Suprapubic skin (tissue), 4 donors: ENCODE measurements around the gene GPX2. TPM values are rescaled to one million over a fixed set of nuclear protein-coding genes. Genes with fewer than 3 reads are reported as not detected.

Experiments used
- DNase-seq, 2 donors: peaks; one replicate each; pipeline ENCODE4 v3.0.0-alpha.2; 2019; ENCODE audit warnings: low spot score in 2 of 2
- H3K27ac ChIP-seq: fragments of 200-600 bp; sonication (generic); one replicate; pipeline ENCODE4 v1.5.1; 2019
- H3K27me3 ChIP-seq: fragments of 200-600 bp; sonication (generic); one replicate; pipeline ENCODE4 v1.5.1; 2019
- H3K36me3 ChIP-seq: fragments of 200-600 bp; sonication (generic); one replicate; pipeline ENCODE4 v1.5.1; 2019
- H3K4me1 ChIP-seq: fragments of 200-600 bp; sonication (generic); one replicate; pipeline ENCODE4 v1.5.1; 2019
- H3K4me3 ChIP-seq: fragments of 200-600 bp; sonication (generic); one replicate; pipeline ENCODE4 v1.5.1; 2019; ENCODE audit warnings: mild to moderate bottlenecking
- H3K9me3 ChIP-seq: fragments of 200-600 bp; sonication (generic); one replicate; pipeline ENCODE4 v1.5.1; 2019
- CTCF ChIP-seq, 2 donors: fragments of 200-600 bp in 1 of 2; fragments of 450-650 bp in 1 of 2; sonication (generic) in 1 of 2; IDR thresholded peaks; one replicate each; pipeline ENCODE4 v1.5.1; 2016 to 2019; ENCODE audit warnings: antibody characterized with exemption in 2 of 2, mild to moderate bottlenecking in 1 of 2, moderate library complexity in 1 of 2
- EP300 ChIP-seq: sonication (generic); formaldehyde crosslinking; IDR thresholded peaks from one replicate; pipeline ENCODE4 v1.6.1; 2017; ENCODE audit warnings: antibody characterized with exemption
- POLR2A ChIP-seq, 2 donors: fragments of 450-650 bp; IDR thresholded peaks; one replicate each; pipeline ENCODE4 v1.6.1; 2017; ENCODE audit warnings: antibody characterized with exemption in 2 of 2, mild to moderate bottlenecking in 2 of 2, moderate library complexity in 2 of 2
- POLR2AphosphoS5 ChIP-seq, 3 donors: sonication (generic); formaldehyde crosslinking; IDR thresholded peaks; one replicate each; pipeline ENCODE4 v1.6.1; 2017; ENCODE audit warnings: antibody characterized with exemption in 3 of 3
- WGBS: methylation state at CpG from one replicate; pipeline ENCODE4 v1.1.5; 2018; 5-methylcytosine and 5-hydroxymethylcytosine counted together
- total RNA-seq, 4 donors: library from RNA; depleted of rRNA; stranded (reverse); fragments of >200 nt; gene quantifications; one replicate each; pipeline ENCODE4 v1.1.0, GENCODE V29; 2016

Gene GPX2
- total RNA-seq, 4 donors from 2014 or later: 10.0 to 65.0 (median 27.6) TPM

GRCh38 chr14:64968167-64968566, 25.6 kb upstream of the GPX2 start:
- Histone ChIP-seq H3K27ac (no peak overlapping the region), H3K4me3 (no peak overlapping the region), H3K9me3 (no peaks in the 10 kb centered on the region), H3K27me3 (no peaks in the 10 kb centered on the region), H3K4me1 (peaks cover 41% of the 10 kb centered on the region), H3K36me3 (no peaks in the 10 kb centered on the region)
- 89% methylated on average over 7 of the region's 7 CpGs for WGBS
- DNase-seq: no peak
- no peak for TF ChIP-seq POLR2AphosphoS5 (IDR thresholded peaks at IDR 0.05)
- no peak for TF ChIP-seq POLR2A (IDR thresholded peaks at IDR 0.05)

- peaks cover 36% of the 10 kb centered on the region for H3K4me1 ChIP-seq
- H3K27ac ChIP-seq: peak overlapping the region; percentile 32
- 35% methylated on average over 2 of the region's 2 CpGs for WGBS
- no peak overlapping the region for H3K4me3 ChIP-seq
- no peak for DNase-seq
- no peaks in the 10 kb centered on the region for H3K9me3 ChIP-seq
- H3K36me3 ChIP-seq: no peaks in the 10 kb centered on the region
- H3K27me3 ChIP-seq: no peaks in the 10 kb centered on the region
- TF ChIP-seq CTCF (IDR thresholded peaks at IDR 0.05) (no peak), EP300 (no peak), POLR2AphosphoS5 (IDR thresholded peaks at IDR 0.05) (no peak), POLR2A (IDR thresholded peaks at IDR 0.05) (no peak)
Measured at GRCh38 chr14:64966976-64967375, 24.4 kb upstream of the GPX2 start.

- Histone ChIP-seq H3K9me3 (no peaks in the 10 kb centered on the region), H3K4me1 (peaks cover 33% of the 10 kb centered on the region), H3K27ac (no peak overlapping the region), H3K27me3 (no peaks in the 10 kb centered on the region), H3K4me3 (no peak overlapping the region), H3K36me3 (no peaks in the 10 kb centered on the region)
- no peak for DNase-seq
- WGBS: 75% methylated on average over 15 of the region's 15 CpGs
- no peak for TF ChIP-seq CTCF (IDR thresholded peaks at IDR 0.05)
- TF ChIP-seq EP300: no peak
- no peak for TF ChIP-seq POLR2A (IDR thresholded peaks at IDR 0.05)
- TF ChIP-seq POLR2AphosphoS5 (IDR thresholded peaks at IDR 0.05): no peak
Measured at GRCh38 chr14:64965356-64966000, 22.9 kb upstream of the GPX2 start.

- DNase-seq: no peak
- H3K4me3 ChIP-seq: no peak overlapping the region
- H3K36me3 ChIP-seq: no peaks in the 10 kb centered on the region
- H3K9me3 ChIP-seq: no peaks in the 10 kb centered on the region
- H3K27me3 ChIP-seq: no peaks in the 10 kb centered on the region
- no peak overlapping the region for H3K27ac ChIP-seq
- TF ChIP-seq EP300 (no peak), POLR2AphosphoS5 (IDR thresholded peaks at IDR 0.05) (no peak), CTCF (IDR thresholded peaks at IDR 0.05) (no peak), POLR2A (IDR thresholded peaks at IDR 0.05) (no peak)
- peaks cover 46% of the 10 kb centered on the region for H3K4me1 ChIP-seq
- WGBS: 75% methylated on average over 1 of the region's 1 CpG
Measured at GRCh38 chr14:64963611-64964010, 21.1 kb upstream of the GPX2 start.

- 34% methylated on average over 5 of the region's 5 CpGs for WGBS
- no peak overlapping the region for H3K4me3 ChIP-seq
- peaks cover 52% of the 10 kb centered on the region for H3K4me1 ChIP-seq
- no peaks in the 10 kb centered on the region for H3K36me3 ChIP-seq
- no peak for DNase-seq
- H3K9me3 ChIP-seq: no peaks in the 10 kb centered on the region
- no peak overlapping the region for H3K27ac ChIP-seq
- no peak for TF ChIP-seq POLR2A (IDR thresholded peaks at IDR 0.05)
- no peak for TF ChIP-seq EP300
- TF ChIP-seq POLR2AphosphoS5 (IDR thresholded peaks at IDR 0.05): no peak
- TF ChIP-seq CTCF (IDR thresholded peaks at IDR 0.05): no peak
- no peaks in the 10 kb centered on the region for H3K27me3 ChIP-seq
Measured at GRCh38 chr14:64960762-64961276, 18.3 kb upstream of the GPX2 start.
